Measurements from ENCODE around the gene SPOCK1. TPM values are rescaled to one million over a fixed set of nuclear protein-coding genes. Genes with fewer than 3 reads are reported as not detected.
A peak's percentile ranks its signal among the peaks of the same experiment; 100 is the strongest.

Gene SPOCK1
- total and polyA plus RNA-seq, 9 of the 15 experiments (the other 6 are each of a cell fraction or from before 2014, with no cell fraction given) = 0.01 to 0.35 (median 0.04) TPM; not detected in 6

DNA sequence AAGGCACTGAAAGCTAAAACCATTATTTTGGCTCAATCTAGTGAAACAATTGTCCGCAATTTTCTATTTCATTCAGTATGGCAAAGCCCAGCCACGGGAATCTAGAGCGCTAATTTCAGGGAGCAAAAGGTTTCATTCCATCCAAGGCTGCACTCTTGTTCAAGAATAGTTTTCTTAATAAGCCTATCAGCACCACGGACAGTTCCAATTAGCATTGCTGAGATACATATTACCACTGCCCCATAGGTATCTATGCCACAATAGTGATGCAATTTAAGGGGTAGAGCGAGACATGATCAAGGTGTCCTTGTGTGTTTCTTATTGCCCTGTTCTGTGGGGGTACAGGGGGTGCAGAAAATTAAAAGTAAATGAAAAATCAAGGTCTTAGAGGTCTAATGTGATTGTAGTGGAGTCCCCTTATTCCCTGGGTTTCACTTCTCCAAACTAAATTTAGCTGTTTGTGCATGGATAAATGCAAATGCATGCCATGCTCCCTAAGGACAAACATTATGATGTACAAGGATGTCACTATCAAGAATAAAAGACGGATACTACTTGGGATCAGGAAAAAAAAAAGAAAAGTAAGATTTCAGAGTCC is 45.5 kb downstream of the SPOCK1 start (continued):
- TF ChIP-seq, protein P1, sequence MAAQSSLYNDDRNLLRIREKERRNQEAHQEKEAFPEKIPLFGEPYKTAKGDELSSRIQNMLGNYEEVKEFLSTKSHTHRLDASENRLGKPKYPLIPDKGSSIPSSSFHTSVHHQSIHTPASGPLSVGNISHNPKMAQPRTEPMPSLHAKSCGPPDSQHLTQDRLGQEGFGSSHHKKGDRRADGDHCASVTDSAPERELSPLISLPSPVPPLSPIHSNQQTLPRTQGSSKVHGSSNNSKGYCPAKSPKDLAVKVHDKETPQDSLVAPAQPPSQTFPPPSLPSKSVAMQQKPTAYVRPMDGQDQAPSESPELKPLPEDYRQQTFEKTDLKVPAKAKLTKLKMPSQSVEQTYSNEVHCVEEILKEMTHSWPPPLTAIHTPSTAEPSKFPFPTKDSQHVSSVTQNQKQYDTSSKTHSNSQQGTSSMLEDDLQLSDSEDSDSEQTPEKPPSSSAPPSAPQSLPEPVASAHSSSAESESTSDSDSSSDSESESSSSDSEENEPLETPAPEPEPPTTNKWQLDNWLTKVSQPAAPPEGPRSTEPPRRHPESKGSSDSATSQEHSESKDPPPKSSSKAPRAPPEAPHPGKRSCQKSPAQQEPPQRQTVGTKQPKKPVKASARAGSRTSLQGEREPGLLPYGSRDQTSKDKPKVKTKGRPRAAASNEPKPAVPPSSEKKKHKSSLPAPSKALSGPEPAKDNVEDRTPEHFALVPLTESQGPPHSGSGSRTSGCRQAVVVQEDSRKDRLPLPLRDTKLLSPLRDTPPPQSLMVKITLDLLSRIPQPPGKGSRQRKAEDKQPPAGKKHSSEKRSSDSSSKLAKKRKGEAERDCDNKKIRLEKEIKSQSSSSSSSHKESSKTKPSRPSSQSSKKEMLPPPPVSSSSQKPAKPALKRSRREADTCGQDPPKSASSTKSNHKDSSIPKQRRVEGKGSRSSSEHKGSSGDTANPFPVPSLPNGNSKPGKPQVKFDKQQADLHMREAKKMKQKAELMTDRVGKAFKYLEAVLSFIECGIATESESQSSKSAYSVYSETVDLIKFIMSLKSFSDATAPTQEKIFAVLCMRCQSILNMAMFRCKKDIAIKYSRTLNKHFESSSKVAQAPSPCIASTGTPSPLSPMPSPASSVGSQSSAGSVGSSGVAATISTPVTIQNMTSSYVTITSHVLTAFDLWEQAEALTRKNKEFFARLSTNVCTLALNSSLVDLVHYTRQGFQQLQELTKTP (IDR thresholded peaks at IDR 0.05; ENCODE audit: low read depth in 1 of 2, partially characterized antibody in 2 of 2) = peak in 1 of 2 experiments; percentile 46

DNA sequence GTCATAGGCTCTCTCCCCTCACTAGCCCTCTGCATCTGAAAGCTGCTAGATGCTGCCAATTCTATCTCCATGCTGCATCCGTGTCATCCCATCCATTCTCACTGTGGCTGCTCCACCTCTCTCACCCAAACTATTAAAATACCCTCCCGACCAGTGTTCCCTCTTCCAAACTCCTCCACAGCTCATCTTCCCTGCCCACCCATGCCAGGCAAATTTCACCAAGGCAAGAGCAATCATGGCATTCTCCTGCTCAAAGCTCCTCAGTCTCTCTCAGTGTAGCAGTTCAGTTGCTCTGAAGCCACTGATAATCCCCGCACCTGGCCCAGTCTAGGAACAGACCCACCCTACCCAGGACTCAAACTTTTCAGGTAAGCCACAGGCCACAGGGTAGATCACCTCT is 48.4 kb downstream of the SPOCK1 start:
- ATAC-seq = no peak
- no peak overlapping the region for H3K4me3 ChIP-seq
- no peaks in the 10 kb centered on the region for H3K27me3 ChIP-seq (ENCODE audit: control insufficient read depth in 2 of 2, insufficient read depth in 2 of 2, low read length in 2 of 2)
- ChIA-PET POLR2A (no interaction called here), CTCF (ENCODE audit: low intra/inter-chr PET ratio) (no interaction called here)
- no peak overlapping the region for H3K9ac ChIP-seq (ENCODE audit: insufficient read depth in 1 of 2, low read depth in 2 of 2, low read length in 2 of 2)
- intact Hi-C loops (cut with micrococcal nuclease) (no loop called here), in situ Hi-C loops (cut with MboI) (no loop called here)
- H3K9me1 ChIP-seq (ENCODE audit: control insufficient read depth, insufficient read depth, low read length) = no peaks in the 10 kb centered on the region
- H3K36me3 ChIP-seq (ENCODE audit: control insufficient read depth, insufficient read depth, low read length) = no peaks in the 10 kb centered on the region
- no peak overlapping the region for H2AFZ ChIP-seq (ENCODE audit: low read depth, low read length)
- H3K9me3 ChIP-seq (replicated peaks; ENCODE audit: control insufficient read depth, insufficient read depth, low read depth, low read length) = no peaks in the 10 kb centered on the region
- H3K4me2 ChIP-seq (ENCODE audit: insufficient read depth, low read length) = no peak overlapping the region
- BruUV-seq (replicated peaks) = no TSS peak
- H4K20me1 ChIP-seq (replicated peaks; ENCODE audit: control insufficient read depth, insufficient read depth, low read length) = 0 out of 2 replicates have a peak, but pooled peaks cover 4% of the 10 kb centered on the region
- no peaks in the 10 kb centered on the region for H3K79me2 ChIP-seq (ENCODE audit: control insufficient read depth, insufficient read depth, low read length)
- H3K27ac ChIP-seq (ENCODE audit: extremely low read depth, low read depth, low read length) = no peak overlapping the region
- 0% methylated on average over 3 of the region's 3 CpGs for WGBS (ENCODE audit: insufficient coverage, low coverage, missing lambda C conversion rate)
- H3K4me1 ChIP-seq (replicated peaks in 1 of 2; ENCODE audit: control insufficient read depth in 2 of 2, insufficient read depth in 2 of 2, low read length in 2 of 2) = no peaks in the 10 kb centered on the region
- TF ChIP-seq ARID2 (IDR thresholded peaks at IDR 0.05) (no peak), SP2 (IDR thresholded peaks at IDR 0.05; ENCODE audit: extremely low read depth, low read depth, low read length, poor library complexity, severe bottlenecking) (no peak), MECOM (CRISPR knock-in tag; IDR thresholded peaks at IDR 0.05) (no peak), HDAC2 (IDR thresholded peaks at IDR 0.05) (no peak)
- no peak for FAIRE-seq
- no peak for DNase-seq (ENCODE audit: extremely low read depth in 1 of 4, low spot score in 3 of 4)
